A673 (cell line): Measurements from ENCODE around the gene CAMSAP2.

Experiments used
- CTCF ChIP-seq: fragments of 300-800, 200-600 bp; sonication (generic); conservative IDR thresholded peaks from 2 replicates; pipeline ENCODE4 v1.5.1; 2017; ENCODE audit warnings: low read depth, mild to moderate bottlenecking, antibody characterized with exemption, low read length, moderate library complexity, mixed read lengths
- EZH2 ChIP-seq: fragments of 200-600 bp; sonication (generic); IDR thresholded peaks from 2 replicates; pipeline ENCODE4 v1.6.1; 2017; ENCODE audit warnings: borderline replicate concordance, low read depth, mild to moderate bottlenecking, mixed read lengths, antibody characterized with exemption, low read length; ENCODE audit not compliant: poor library complexity, severe bottlenecking

- TF ChIP-seq CTCF, result no peak
- no peak for TF ChIP-seq EZH2
These were observed 70.2 kb downstream of the CAMSAP2 start for GRCh38 chr1:200808846-200809245.
